Muscle layer of colon (tissue), 2 donors: ENCODE measurements around the gene PAPSS1.
"Not testable (repeated sequence)": the region's sequence is repeated elsewhere in the genome, so short reads cannot be mapped to it uniquely, and the experiment has no call there.

Source experiments
- H3K27ac ChIP-seq: one replicate; pipeline ENCODE4 v1.7.0; 2013; ENCODE audit warnings: low read depth, mild to moderate bottlenecking, low read length, moderate library complexity
- H3K27me3 ChIP-seq, 2 donors: one replicate each; pipeline ENCODE4 v1.7.0; 2013; ENCODE audit warnings: low read length in 2 of 2, mild to moderate bottlenecking in 2 of 2; ENCODE audit not compliant: insufficient read depth in 2 of 2, control insufficient read depth in 1 of 2
- H3K36me3 ChIP-seq: one replicate; pipeline ENCODE4 v1.7.0; 2013; ENCODE audit warnings: mild to moderate bottlenecking, low read length; ENCODE audit not compliant: insufficient read depth
- H3K4me1 ChIP-seq: one replicate; pipeline ENCODE4 v1.7.0; 2013; ENCODE audit warnings: mild to moderate bottlenecking, low read length; ENCODE audit not compliant: insufficient read depth
- H3K4me3 ChIP-seq, 2 donors: one replicate each; pipeline ENCODE4 v1.7.0; 2013; ENCODE audit warnings: low read length in 2 of 2, low read depth in 1 of 2, mild to moderate bottlenecking in 1 of 2, moderate library complexity in 1 of 2
- H3K9ac ChIP-seq: one replicate; pipeline ENCODE4 v1.7.0; 2013; ENCODE audit warnings: low read length
- H3K9me3 ChIP-seq: one replicate; pipeline ENCODE4 v1.7.0; 2013; ENCODE audit warnings: mild to moderate bottlenecking, low read length
- donor health status: abdominal sarcoma.
- donor health status: Adenocarcinoma of cecum.

Gene PAPSS1

DNA sequence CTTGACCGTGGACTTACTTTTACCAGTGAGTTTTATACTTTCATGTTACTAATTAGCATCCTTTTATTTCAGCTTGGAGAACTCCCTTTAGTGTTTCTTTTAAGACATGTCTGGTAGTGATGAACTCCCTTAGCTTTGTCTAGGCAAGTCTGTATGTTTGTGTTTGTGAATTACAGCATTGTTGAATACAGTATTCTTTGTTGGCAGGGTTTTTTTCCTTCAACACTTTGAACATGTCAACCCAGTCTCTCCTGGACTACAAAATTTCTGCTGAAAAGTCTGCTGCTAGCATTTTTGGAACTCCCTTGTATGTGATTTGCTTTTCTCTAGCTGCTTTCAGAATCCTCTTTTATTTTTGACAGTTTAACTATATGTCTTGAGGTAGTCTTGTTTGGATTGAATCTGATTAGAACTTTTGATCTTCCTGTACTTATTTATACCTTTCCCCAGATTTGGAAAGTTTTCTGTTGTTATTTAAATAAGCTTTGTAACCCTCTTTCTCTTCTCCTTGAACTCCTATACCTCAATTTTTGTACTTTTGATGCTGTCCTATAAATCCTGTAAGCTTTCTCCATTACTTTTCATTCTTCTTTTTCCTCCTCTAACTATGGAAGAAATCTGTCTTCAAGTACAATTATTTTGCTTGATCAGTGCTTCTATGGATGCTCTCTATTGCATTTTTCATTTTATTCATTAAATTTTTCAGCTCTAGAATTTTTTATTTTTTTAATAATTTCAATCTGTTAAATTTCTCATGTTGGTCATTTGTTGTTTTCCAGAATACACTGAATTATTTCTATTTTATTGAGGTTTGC lies 14.1 kb downstream of the PAPSS1 start:
- H3K4me3 ChIP-seq, result no peak overlapping the region
- H3K27ac ChIP-seq, result no peak overlapping the region
- H3K36me3 ChIP-seq, result no peaks in the 10 kb centered on the region
- H3K4me1 ChIP-seq, result no peaks in the 10 kb centered on the region
- H3K9me3 ChIP-seq, result peaks cover 7% of the 10 kb centered on the region
- no peaks in the 10 kb centered on the region for H3K27me3 ChIP-seq
- H3K9ac ChIP-seq, result no peak overlapping the region

DNA sequence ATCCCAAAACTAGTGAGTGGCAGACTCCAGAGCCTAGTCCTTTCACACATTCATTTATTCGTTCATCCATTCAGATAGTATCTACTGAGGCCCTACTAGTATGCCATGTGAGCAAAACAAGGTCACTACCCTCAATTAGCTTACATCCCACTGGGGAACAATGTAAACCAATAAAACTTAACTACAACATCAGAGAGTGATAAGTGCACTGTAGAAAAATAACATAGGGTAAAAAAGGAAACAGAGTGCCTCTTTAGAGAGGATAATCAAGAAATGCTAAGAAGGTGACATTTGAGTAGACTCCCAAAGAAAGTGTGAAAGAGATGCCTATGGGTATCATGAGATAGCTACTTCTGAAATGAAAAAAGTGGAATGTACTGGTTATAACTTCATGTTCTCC lies 18.5 kb downstream of the PAPSS1 start:
- peaks cover 7% of the 10 kb centered on the region for H3K9me3 ChIP-seq
- peaks cover 3% of the 10 kb centered on the region for H3K36me3 ChIP-seq
- H3K4me3 ChIP-seq, result no peak overlapping the region
- no peak overlapping the region for H3K27ac ChIP-seq
- no peaks in the 10 kb centered on the region for H3K27me3 ChIP-seq
- no peaks in the 10 kb centered on the region for H3K4me1 ChIP-seq
- no peak overlapping the region for H3K9ac ChIP-seq

- H3K27me3 ChIP-seq, result no peaks in the 10 kb centered on the region
- H3K4me1 ChIP-seq, result no peaks in the 10 kb centered on the region
- no peak overlapping the region for H3K4me3 ChIP-seq
- no peak overlapping the region for H3K9ac ChIP-seq
- H3K36me3 ChIP-seq, result peaks cover 3% of the 10 kb centered on the region
- no peaks in the 10 kb centered on the region for H3K9me3 ChIP-seq
- no peak overlapping the region for H3K27ac ChIP-seq
These were observed 20.4 kb downstream of the PAPSS1 start for GRCh38 chr4:107699466-107700206.

- not testable (repeated sequence) for H3K27me3 ChIP-seq, H3K9ac ChIP-seq, H3K36me3 ChIP-seq, H3K4me3 ChIP-seq, H3K27ac ChIP-seq, H3K9me3 ChIP-seq, H3K4me1 ChIP-seq
These were observed 23.8 kb downstream of the PAPSS1 start for GRCh38 chr4:107696187-107696586.

DNA sequence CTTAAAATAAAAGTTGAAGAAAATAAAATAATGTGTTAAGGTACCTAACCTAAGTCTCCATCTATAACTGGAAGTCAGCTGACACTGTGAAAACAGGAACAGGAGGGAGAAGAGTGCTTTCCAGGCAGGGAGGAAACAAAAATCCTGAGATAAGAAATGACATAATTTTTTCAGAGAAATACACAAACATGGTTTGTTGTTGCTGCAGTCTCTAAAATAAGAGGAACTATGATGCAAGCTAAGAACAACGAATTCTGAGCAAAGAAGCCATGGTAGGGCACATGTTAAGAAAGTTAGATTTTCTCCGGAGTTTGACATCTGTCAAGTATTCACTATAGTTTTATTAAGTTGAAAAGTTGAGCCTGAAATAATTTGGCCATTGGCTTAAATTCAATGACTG lies 26.9 kb downstream of the PAPSS1 start:
- peaks cover 9% of the 10 kb centered on the region for H3K36me3 ChIP-seq
- H3K9me3 ChIP-seq, result no peaks in the 10 kb centered on the region
- no peak overlapping the region for H3K4me3 ChIP-seq
- H3K4me1 ChIP-seq, result no peaks in the 10 kb centered on the region
- no peak overlapping the region for H3K27ac ChIP-seq
- no peaks in the 10 kb centered on the region for H3K27me3 ChIP-seq
- H3K9ac ChIP-seq, result no peak overlapping the region

DNA sequence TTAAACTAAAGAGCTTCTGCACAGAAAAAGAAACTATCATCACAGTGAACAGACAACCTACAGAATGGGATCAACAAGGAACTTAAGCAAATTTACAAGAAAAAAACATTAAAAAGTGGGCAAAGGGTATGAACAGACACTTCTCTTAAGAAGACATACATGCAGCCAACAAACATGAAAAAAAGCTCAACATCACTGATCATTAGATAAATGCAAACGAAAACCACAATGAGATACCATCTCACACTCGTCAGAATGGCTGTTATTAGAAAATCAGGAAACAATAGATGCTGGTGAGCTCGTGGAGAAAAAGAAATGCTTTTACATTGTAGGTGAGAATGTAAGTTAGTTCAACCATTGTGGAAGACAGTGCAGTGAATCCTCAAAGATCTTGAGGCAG lies 27.8 kb downstream of the PAPSS1 start:
- H3K4me3 ChIP-seq, result no peak overlapping the region
- no peaks in the 10 kb centered on the region for H3K4me1 ChIP-seq
- peaks cover 9% of the 10 kb centered on the region for H3K36me3 ChIP-seq
- no peak overlapping the region for H3K27ac ChIP-seq
- no peaks in the 10 kb centered on the region for H3K9me3 ChIP-seq
- no peak overlapping the region for H3K9ac ChIP-seq
- no peaks in the 10 kb centered on the region for H3K27me3 ChIP-seq

- Histone ChIP-seq H3K4me3 (no peak overlapping the region), H3K9ac (no peak overlapping the region), H3K36me3 (peaks cover 10% of the 10 kb centered on the region), H3K4me1 (no peaks in the 10 kb centered on the region), H3K9me3 (no peaks in the 10 kb centered on the region), H3K27me3 (no peaks in the 10 kb centered on the region), H3K27ac (no peak overlapping the region)
These were observed 28.7 kb downstream of the PAPSS1 start for GRCh38 chr4:107691378-107691777.

- H3K36me3 ChIP-seq, result peaks cover 16% of the 10 kb centered on the region
- H3K27me3 ChIP-seq, result no peaks in the 10 kb centered on the region
- no peak overlapping the region for H3K27ac ChIP-seq
- H3K9ac ChIP-seq, result no peak overlapping the region
- no peaks in the 10 kb centered on the region for H3K4me1 ChIP-seq
- H3K4me3 ChIP-seq, result no peak overlapping the region
- no peaks in the 10 kb centered on the region for H3K9me3 ChIP-seq
These were observed 30.0 kb downstream of the PAPSS1 start for GRCh38 chr4:107689912-107690587.

DNA sequence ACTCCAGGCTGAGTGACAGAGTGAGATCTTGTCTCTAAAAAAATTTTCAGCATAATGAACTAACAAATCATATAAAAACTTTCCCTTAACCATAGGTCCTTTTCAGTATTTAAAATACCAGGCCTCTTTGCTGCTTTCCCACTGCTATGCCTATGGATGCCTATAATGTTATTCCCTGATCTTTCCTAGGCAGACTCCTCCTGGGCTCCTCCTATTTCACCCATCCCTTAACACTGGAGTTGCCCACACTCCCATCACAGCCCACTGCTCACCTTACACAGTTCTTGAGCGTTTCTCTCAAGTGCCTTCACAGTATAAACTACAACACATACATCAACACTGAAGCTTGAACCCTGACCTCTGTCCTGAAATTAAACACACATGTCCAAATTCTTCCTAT lies 31.6 kb downstream of the PAPSS1 start:
- peaks cover 15% of the 10 kb centered on the region for H3K36me3 ChIP-seq
- no peaks in the 10 kb centered on the region for H3K27me3 ChIP-seq
- H3K9ac ChIP-seq, result no peak overlapping the region
- no peak overlapping the region for H3K4me3 ChIP-seq
- no peaks in the 10 kb centered on the region for H3K9me3 ChIP-seq
- no peaks in the 10 kb centered on the region for H3K4me1 ChIP-seq
- H3K27ac ChIP-seq, result no peak overlapping the region

DNA sequence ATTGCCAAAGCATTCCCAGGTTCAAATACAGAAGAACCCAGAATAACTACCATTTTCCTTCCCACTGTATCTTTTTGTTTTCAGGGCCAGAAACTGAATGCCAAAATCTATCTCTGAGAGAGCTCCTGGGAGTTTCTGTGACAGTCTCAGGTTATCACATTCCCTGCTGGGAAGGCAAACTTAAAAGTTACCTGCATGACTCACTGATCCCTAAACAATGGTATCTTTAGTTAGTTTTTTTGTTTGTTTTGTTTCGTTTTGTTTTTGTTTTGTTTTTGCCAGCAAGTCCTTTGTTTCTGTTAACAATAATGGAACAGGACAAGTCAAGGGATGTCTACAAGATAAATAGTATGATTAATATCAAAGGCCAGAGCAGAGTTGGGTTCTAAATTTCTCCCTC lies 34.3 kb downstream of the PAPSS1 start:
- Histone ChIP-seq H3K9ac (no peak overlapping the region), H3K36me3 (peaks cover 14% of the 10 kb centered on the region), H3K4me3 (no peak overlapping the region), H3K27me3 (no peaks in the 10 kb centered on the region), H3K27ac (no peak overlapping the region), H3K9me3 (no peaks in the 10 kb centered on the region), H3K4me1 (no peaks in the 10 kb centered on the region)

DNA sequence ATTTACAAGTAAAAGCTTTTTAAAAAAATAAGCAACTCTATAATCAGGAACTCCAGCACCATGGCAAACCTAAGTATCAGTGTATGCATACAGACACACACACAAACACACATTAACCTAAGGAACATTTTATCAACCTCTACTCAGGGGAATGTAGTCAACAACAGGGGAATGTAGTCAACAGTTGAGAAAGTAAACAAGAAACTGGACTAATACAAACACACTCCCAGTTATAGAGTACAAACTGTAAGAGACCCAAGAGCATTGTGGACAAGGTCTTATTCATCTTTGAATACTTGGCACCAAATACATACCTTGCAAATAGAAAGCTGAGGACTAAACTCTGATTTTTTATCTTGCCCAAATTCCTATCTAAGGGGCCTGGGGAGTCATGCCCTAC lies 36.2 kb downstream of the PAPSS1 start:
- Histone ChIP-seq H3K36me3 (peaks cover 20% of the 10 kb centered on the region), H3K4me1 (no peaks in the 10 kb centered on the region), H3K27me3 (no peaks in the 10 kb centered on the region), H3K27ac (no peak overlapping the region), H3K9ac (no peak overlapping the region), H3K4me3 (no peak overlapping the region), H3K9me3 (no peaks in the 10 kb centered on the region)
